Measurements from ENCODE around the gene GAS1.
A peak's percentile ranks its signal among the peaks of the same experiment; 100 is the strongest.

Gene GAS1

GRCh38 chr9:86968258-86968920, 21.1 kb upstream of the GAS1 start:
- in situ Hi-C loops (cut with HindIII; ENCODE audit: low pct_ligation_motif_present, low pct_unique_long_range_greater_than_20kb, low sequenced_read_pairs): no loop called here
- no peak for DNase-seq

- no peak for DNase-seq
Observed at GRCh38 chr9:86966852-86967511, 19.7 kb upstream of the GAS1 start.

GRCh38 chr9:86965636-86966395, 18.5 kb upstream of the GAS1 start:
- in situ Hi-C loops (cut with HindIII; ENCODE audit: low pct_ligation_motif_present, low pct_unique_long_range_greater_than_20kb, low sequenced_read_pairs): no loop called here
- DNase-seq: no peak

More at GRCh38 chr9:86966852-86967511, 19.7 kb upstream of the GAS1 start:
- in situ Hi-C loops (cut with HindIII; ENCODE audit: low pct_ligation_motif_present, low pct_unique_long_range_greater_than_20kb, low sequenced_read_pairs): no loop called here

- in situ Hi-C loops (cut with HindIII; ENCODE audit: low pct_ligation_motif_present, low pct_unique_long_range_greater_than_20kb, low sequenced_read_pairs): no loop called here
Observed at GRCh38 chr9:86962692-86963091, 15.4 kb upstream of the GAS1 start.

GRCh38 chr9:86960938-86961337, 13.6 kb upstream of the GAS1 start:
- in situ Hi-C loops (cut with HindIII; ENCODE audit: low pct_ligation_motif_present, low pct_unique_long_range_greater_than_20kb, low sequenced_read_pairs): no loop called here
- DNase-seq: no peak

More at GRCh38 chr9:86962692-86963091, 15.4 kb upstream of the GAS1 start:
- DNase-seq: no peak

GRCh38 chr9:86958203-86958602, 10.9 kb upstream of the GAS1 start:
- in situ Hi-C loops (cut with HindIII; ENCODE audit: low pct_ligation_motif_present, low pct_unique_long_range_greater_than_20kb, low sequenced_read_pairs): no loop called here
- no peak for DNase-seq

GRCh38 chr9:86955561-86955960, 8.3 kb upstream of the GAS1 start:
- in situ Hi-C loops (cut with HindIII; ENCODE audit: low pct_ligation_motif_present, low pct_unique_long_range_greater_than_20kb, low sequenced_read_pairs): no loop called here
- no peak for DNase-seq

- in situ Hi-C loops (cut with HindIII; ENCODE audit: low pct_ligation_motif_present, low pct_unique_long_range_greater_than_20kb, low sequenced_read_pairs): no loop called here
- DNase-seq: no peak
Observed at GRCh38 chr9:86955042-86955441, 7.7 kb upstream of the GAS1 start.

GRCh38 chr9:86953181-86953580, 5.9 kb upstream of the GAS1 start:
- in situ Hi-C loops (cut with HindIII; ENCODE audit: low pct_ligation_motif_present, low pct_unique_long_range_greater_than_20kb, low sequenced_read_pairs): no loop called here
- DNase-seq: no peak

- in situ Hi-C loops (cut with HindIII; ENCODE audit: low pct_ligation_motif_present, low pct_unique_long_range_greater_than_20kb, low sequenced_read_pairs): no loop called here
- peak; percentile 68 for DNase-seq
Observed at GRCh38 chr9:86948074-86948929, 996 bp upstream of the GAS1 start.

- in situ Hi-C loops (cut with HindIII; ENCODE audit: low pct_ligation_motif_present, low pct_unique_long_range_greater_than_20kb, low sequenced_read_pairs): no loop called here
- DNase-seq: peak; percentile 41
Observed at GRCh38 chr9:86946201-86947145, 833 bp downstream of the GAS1 start.

- in situ Hi-C loops (cut with HindIII; ENCODE audit: low pct_ligation_motif_present, low pct_unique_long_range_greater_than_20kb, low sequenced_read_pairs): no loop called here
- no peak for DNase-seq
Observed at GRCh38 chr9:86945728-86946200, 1.5 kb downstream of the GAS1 start.

GRCh38 chr9:86944796-86945727, 2.2 kb downstream of the GAS1 start:
- in situ Hi-C loops (cut with HindIII; ENCODE audit: low pct_ligation_motif_present, low pct_unique_long_range_greater_than_20kb, low sequenced_read_pairs): no loop called here
- no peak for DNase-seq

- DNase-seq: no peak
- in situ Hi-C loops (cut with HindIII; ENCODE audit: low pct_ligation_motif_present, low pct_unique_long_range_greater_than_20kb, low sequenced_read_pairs): no loop called here
Observed at GRCh38 chr9:86943201-86944113, 3.8 kb downstream of the GAS1 start.

- DNase-seq: no peak
- in situ Hi-C loops (cut with HindIII; ENCODE audit: low pct_ligation_motif_present, low pct_unique_long_range_greater_than_20kb, low sequenced_read_pairs): no loop called here
Observed at GRCh38 chr9:86942281-86943200, 4.8 kb downstream of the GAS1 start.

Data from ACHN (cell line).